ENCODE results near the gene FGB.

Gene FGB

GRCh38 chr4:154562697-154563254, at the start of gene FGB:
Gene FGB, plus strand, starts transcription at chr4:154563011. Its CDS starts 8 bp downstream, at chr4:154563019.
- no peak for DNase-seq (ENCODE audit: low spot score in 2 of 2)
- H3K4me1 Mint-ChIP-seq, result no peaks in the 10 kb centered on the region
- H3K36me3 Mint-ChIP-seq, result no peaks in the 10 kb centered on the region
- H3K27ac Mint-ChIP-seq, result no peak within 1 kb of the TSS
- H3K4me3 Mint-ChIP-seq, result no peak within 1 kb of the TSS
- no peak for ATAC-seq
- no peaks in the 10 kb centered on the region for H3K9me3 Mint-ChIP-seq

DNA sequence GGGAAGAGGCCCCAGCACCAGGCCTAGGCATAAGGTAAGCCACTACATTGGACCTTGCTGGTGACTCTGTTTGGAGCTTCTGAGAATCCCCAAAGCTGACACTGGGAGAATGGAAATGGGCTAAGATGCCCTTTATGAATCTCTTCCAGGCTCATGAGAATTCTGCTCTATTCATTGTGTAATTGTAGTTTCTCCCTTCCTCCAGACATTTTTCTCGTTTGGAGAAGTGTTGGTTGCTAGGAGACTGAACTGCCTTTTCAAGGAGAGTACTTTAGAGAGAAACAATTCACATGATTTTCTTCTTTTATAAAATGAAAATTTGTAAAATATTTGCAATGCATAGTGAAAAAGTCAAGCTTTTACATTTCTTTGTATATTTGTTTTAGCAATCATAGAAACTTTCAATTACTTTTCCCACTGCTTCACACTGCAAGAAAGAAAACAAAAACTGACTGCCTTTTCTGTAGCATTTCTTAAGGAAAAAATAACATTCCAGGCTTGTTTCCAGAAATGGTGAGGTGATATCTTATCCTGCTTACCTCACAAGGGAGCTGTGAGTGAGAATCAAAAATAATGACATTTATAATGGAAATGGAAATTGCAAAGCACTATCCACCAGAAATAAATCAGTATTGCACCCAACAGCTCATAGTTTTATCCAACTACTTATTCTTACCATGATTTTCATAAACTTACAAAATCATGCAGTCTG, 46.3 kb upstream of the FGB start:
- Mint-ChIP-seq H3K36me3 (no peaks in the 10 kb centered on the region), H3K4me1 (no peaks in the 10 kb centered on the region), H3K27ac (no peak overlapping the region), H3K9me3 (no peaks in the 10 kb centered on the region), H3K4me3 (no peak overlapping the region)
- ATAC-seq (no peak), DNase-seq (ENCODE audit: low spot score in 2 of 2) (no peak)

DNA sequence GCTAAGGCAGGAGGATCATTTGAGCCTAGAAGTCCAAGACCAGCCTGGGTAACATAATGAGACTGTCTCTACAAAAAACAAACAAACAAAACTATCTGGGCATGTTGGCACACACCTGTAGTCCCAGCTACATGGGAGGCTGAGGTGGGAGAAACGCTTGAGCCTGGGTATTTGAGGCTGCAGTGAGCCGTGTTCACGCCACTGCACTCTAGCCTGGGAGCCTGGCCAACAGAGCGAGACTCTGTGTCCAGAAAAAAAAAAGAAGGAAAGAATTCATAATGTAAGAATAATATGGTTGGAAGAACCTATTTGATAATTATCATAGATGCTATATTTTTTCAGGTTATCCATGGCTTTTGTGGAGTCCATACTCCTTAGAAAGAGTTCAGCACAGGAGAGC, 45.2 kb upstream of the FGB start:
- Mint-ChIP-seq H3K4me1 (no peaks in the 10 kb centered on the region), H3K36me3 (no peaks in the 10 kb centered on the region), H3K4me3 (no peak overlapping the region), H3K9me3 (no peaks in the 10 kb centered on the region), H3K27ac (no peak overlapping the region)
- DNase-seq (ENCODE audit: low spot score in 2 of 2), result no peak
- no peak for ATAC-seq

DNA sequence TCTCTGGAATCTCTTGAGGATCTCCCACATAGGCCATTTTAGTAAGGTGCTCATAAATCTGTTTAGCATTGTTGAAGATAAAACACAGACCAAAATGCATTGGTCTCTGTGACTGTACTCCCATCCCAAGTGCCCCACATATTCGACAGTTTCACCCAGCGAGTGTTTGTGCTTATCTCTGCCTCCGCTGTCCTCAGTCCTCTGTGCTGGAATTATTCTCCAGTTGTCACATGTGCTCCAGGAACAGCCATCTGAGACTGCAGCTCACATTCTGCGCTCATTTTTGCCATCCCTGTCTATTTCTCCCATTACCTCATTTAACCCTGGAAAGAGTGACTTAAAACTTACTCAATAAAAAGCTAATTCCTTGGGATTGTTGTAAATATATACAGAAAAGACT, 43.6 kb upstream of the FGB start:
- Mint-ChIP-seq H3K36me3 (no peaks in the 10 kb centered on the region), H3K9me3 (no peaks in the 10 kb centered on the region), H3K27ac (no peak overlapping the region), H3K4me1 (no peaks in the 10 kb centered on the region), H3K4me3 (no peak overlapping the region)
- no peak for DNase-seq (ENCODE audit: low spot score in 2 of 2)
- ATAC-seq, result no peak

DNA sequence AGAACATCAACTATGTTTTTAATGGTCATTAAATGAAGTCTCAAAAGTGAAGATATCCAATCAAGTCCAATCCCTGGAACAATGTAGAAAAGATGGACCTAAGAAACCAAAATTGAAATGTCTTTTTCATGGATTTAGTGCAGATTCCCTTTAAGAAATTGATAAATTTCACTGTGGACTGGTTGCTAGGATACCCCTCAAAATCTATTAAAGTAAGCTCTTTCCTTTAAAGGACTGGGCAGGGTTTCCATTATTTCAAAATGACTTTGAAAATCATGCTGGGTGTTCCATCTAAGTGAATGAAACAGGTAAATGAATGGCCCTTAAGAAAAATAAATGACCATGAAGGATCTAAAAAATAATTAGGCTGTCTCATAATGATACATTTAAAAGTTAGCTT, 41.2 kb upstream of the FGB start:
- Mint-ChIP-seq H3K9me3 (no peaks in the 10 kb centered on the region), H3K27ac (no peak overlapping the region), H3K4me3 (no peak overlapping the region), H3K36me3 (no peaks in the 10 kb centered on the region), H3K4me1 (no peaks in the 10 kb centered on the region)
- ATAC-seq (no peak), DNase-seq (ENCODE audit: low spot score in 2 of 2) (no peak)

- ATAC-seq (no peak), DNase-seq (ENCODE audit: low spot score in 2 of 2) (no peak)
- H3K9me3 Mint-ChIP-seq, result no peaks in the 10 kb centered on the region
- no peaks in the 10 kb centered on the region for H3K36me3 Mint-ChIP-seq
- no peaks in the 10 kb centered on the region for H3K4me1 Mint-ChIP-seq
- no peak overlapping the region for H3K4me3 Mint-ChIP-seq
- H3K27ac Mint-ChIP-seq, result no peak overlapping the region
Measured at GRCh38 chr4:154526151-154526550, 36.7 kb upstream of the FGB start.

DNA sequence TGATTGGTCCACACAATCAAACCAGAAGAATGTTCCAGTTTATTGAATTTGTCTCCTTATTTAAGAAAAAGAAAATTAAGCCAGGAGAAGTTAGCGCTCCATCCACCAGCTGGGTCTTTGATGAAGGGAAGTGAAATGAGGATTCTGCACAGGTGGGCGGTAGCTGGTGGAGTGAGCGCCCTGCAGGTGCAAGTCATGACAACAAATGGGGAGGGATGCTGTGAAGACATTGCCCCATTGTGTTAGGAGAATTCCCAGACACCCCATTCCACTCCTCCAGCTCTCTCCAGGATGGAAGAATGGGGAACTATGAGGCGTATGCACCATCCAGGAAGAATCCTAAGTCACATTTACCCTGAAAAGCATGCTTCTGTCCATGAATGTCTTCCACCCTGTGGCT, 35.5 kb upstream of the FGB start:
- DNase-seq (ENCODE audit: low spot score in 2 of 2) (no peak), ATAC-seq (no peak)
- Mint-ChIP-seq H3K4me1 (no peaks in the 10 kb centered on the region), H3K4me3 (no peak overlapping the region), H3K27ac (no peak overlapping the region), H3K9me3 (no peaks in the 10 kb centered on the region), H3K36me3 (no peaks in the 10 kb centered on the region)

- DNase-seq (ENCODE audit: low spot score in 2 of 2) (no peak), ATAC-seq (no peak)
- Mint-ChIP-seq H3K36me3 (no peaks in the 10 kb centered on the region), H3K9me3 (no peaks in the 10 kb centered on the region), H3K4me3 (no peak overlapping the region), H3K27ac (no peak overlapping the region), H3K4me1 (no peaks in the 10 kb centered on the region)
Measured at GRCh38 chr4:154528869-154529268, 33.9 kb upstream of the FGB start.

DNA sequence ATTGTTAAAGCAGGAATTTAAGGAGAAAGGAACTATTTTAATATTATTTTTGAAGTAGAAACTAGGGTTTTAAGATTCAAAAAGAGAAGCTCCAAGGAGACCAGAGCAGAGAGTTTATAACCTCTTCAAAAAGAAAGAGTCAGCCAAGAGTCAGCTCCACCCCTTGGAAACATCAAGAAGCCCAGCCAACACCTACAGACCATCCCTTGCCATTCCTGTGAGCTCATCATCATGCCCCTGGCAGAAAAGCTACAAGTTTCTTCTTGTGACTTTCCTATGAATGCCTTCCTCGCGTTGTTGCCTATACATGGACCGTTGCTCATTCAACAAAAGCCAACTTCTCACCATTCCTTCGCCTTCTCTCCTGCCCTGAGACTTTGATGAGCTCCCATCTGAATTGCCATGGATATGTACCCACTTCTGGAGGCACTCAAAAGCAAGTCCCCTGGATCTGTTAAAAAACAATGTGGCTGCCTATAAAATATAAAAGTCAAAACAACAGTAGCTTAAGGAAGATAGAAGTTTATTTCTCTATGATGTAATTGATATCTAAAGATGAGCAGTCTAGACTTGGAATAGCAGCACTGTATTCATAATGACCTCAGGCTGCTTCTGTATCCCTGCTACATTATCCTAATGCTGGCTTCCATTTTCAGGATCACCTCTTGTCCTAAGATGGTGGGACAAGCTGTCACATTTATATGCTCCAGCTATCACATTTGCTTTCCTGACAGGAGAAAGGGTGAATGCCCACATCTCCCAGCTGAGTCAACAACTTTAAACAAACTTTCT, 32.9 kb upstream of the FGB start:
- ATAC-seq, result no peak
- H3K4me1 Mint-ChIP-seq, result no peaks in the 10 kb centered on the region
- H3K27ac Mint-ChIP-seq, result no peak overlapping the region
- H3K36me3 Mint-ChIP-seq, result no peaks in the 10 kb centered on the region
- no peak for DNase-seq (ENCODE audit: low spot score in 2 of 2)
- no peak overlapping the region for H3K4me3 Mint-ChIP-seq
- no peaks in the 10 kb centered on the region for H3K9me3 Mint-ChIP-seq

DNA sequence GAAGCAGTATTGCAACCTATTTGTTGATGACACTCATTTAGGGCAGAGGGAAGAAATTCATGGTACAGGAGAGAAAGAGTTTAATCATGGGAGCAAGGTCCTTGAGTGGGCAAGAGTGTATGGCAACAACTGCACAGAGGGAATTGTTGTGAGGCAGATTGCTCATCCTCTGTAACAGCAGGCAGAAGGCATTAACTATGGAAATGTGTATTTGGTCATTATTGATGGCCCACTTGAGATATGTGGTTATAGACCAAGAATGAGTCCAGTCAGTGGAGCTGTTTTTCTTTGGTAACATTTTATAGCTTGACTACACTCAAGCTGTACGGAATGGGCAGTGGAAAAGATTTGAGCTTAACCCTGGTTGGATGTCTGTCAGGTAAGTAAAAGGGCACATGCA, 28.5 kb upstream of the FGB start:
- Mint-ChIP-seq H3K9me3 (no peaks in the 10 kb centered on the region), H3K36me3 (peaks cover 43% of the 10 kb centered on the region), H3K27ac (no peak overlapping the region), H3K4me1 (no peaks in the 10 kb centered on the region), H3K4me3 (no peak overlapping the region)
- DNase-seq (ENCODE audit: low spot score in 2 of 2) (no peak), ATAC-seq (no peak)

DNA sequence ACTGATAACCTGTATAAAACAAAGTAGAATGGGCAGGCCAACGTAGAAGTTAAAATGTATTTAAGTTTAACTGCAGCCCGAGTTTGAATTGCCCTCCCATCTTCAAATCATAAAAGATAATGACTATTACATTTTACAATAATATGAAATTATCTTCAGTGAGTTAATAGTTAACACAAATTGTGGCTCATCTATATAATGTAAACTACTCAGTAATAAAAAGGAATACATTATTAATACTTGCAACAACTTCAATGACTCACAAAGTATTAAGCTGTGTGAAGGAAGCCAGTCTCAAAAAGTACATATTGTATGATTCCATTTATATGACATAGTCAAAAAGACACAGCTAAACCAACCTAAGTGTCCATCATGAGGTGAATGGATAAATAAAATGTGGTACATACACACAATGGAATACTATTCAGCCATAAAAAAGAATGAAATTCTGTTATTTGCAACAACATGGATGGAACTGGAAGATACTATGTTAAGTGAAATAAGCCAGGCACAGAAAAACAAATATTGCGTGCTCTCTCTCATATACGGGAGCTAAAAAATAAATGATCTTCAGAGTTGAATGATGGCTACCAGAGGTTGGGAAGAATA, 20.4 kb upstream of the FGB start:
- DNase-seq (ENCODE audit: low spot score in 2 of 2) (no peak), ATAC-seq (no peak)
- Mint-ChIP-seq H3K27ac (no peak overlapping the region), H3K9me3 (no peaks in the 10 kb centered on the region), H3K4me3 (no peak overlapping the region), H3K36me3 (peaks cover 100% of the 10 kb centered on the region), H3K4me1 (no peaks in the 10 kb centered on the region)

DNA sequence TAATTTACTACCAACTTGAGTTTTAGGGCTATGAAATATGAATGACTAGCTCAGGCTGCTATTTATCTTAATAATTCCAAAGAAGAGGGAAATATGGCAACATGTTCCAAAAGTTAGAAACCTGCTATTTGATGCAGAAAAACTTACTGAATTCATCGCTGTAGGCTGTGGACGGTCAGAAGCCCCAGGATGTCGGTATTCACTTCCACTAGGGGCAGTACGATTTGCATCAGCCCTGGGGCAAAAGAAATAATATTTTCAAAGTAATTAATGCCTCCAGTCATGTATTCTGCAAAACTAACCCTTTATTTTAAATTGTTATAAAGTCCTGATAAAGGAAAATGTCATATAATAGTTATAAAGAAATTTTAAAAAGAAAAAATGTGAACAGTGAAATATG, 17.1 kb upstream of the FGB start:
- Mint-ChIP-seq H3K4me3 (no peak overlapping the region), H3K36me3 (peaks cover 87% of the 10 kb centered on the region), H3K27ac (no peak overlapping the region), H3K4me1 (peaks cover 13% of the 10 kb centered on the region), H3K9me3 (no peaks in the 10 kb centered on the region)
- ATAC-seq (no peak), DNase-seq (ENCODE audit: low spot score in 2 of 2) (no peak)

GRCh38 chr4:154549894-154550790, 12.7 kb upstream of the FGB start, which contains the start of gene PLRG1:
Gene PLRG1, minus strand, starts transcription at chr4:154550400. Its CDS starts 92 bp downstream, at chr4:154550308.
- ATAC-seq (peak; percentile 99), DNase-seq (ENCODE audit: low spot score in 2 of 2) (peak; percentile 90 to 97)
- peak within 1 kb of the TSS; percentile 95 for H3K27ac Mint-ChIP-seq
- no peaks in the 10 kb centered on the region for H3K9me3 Mint-ChIP-seq
- H3K4me3 Mint-ChIP-seq, result peak within 1 kb of the TSS; percentile 90
- peaks cover 13% of the 10 kb centered on the region for H3K4me1 Mint-ChIP-seq
- peaks cover 43% of the 10 kb centered on the region for H3K36me3 Mint-ChIP-seq

DNA sequence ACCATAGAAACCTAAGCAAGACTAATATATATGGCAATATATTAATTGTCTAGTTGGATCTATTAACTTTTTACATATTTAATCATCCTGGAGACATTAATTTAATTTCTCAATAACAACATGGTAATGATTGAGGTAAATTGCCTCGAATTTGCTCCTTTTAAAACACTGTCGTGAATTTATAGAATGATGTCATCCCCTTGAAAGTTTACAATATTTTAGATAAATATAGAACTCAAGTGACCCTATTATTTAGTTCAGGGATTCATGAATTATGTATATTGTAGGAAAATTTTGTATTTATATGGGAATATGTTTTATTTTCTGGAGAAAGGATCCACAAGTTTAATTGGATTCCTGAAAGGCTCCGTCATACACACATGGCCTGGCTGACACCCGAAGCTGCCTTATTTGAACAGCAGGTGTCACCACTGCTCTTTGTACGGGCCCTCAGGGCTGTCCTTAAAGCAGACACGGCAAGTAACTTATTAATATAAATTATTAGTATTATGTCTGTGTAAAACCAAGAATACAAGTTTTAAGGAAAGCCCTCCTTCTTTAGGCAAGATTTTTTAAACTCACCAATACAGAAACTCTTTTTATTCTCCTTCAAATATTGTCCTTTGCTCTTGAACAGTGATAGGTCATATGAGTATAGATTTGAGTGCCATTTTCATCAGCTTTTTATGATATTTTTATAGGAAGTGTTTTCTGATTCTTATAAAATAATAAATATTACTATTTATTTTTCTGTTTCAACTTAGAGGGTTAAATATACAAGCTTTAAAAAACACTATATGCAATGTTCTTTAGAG, 10.7 kb upstream of the FGB start:
- Mint-ChIP-seq H3K9me3 (no peaks in the 10 kb centered on the region), H3K4me1 (peaks cover 13% of the 10 kb centered on the region), H3K36me3 (peaks cover 24% of the 10 kb centered on the region), H3K4me3 (no peak overlapping the region), H3K27ac (no peak overlapping the region)
- DNase-seq (ENCODE audit: low spot score in 2 of 2) (peak; percentile 47 to 70), ATAC-seq (peak; percentile 64)

Measured in stimulated activated effector memory CD8-positive, alpha-beta T cell treated with anti-CD3 and anti-CD28 coated beads, Interleukin-12 subunit alpha, Interleukin-12 subunit beta, amount 100 ng/mL, for 72 hours (primary cell).